Kidney capillary endothelial cell (primary cell): ENCODE results near the gene LINC01488.

ENCODE experiments used
- DNase-seq: peaks from one replicate; pipeline ENCODE4 v3.0.0-alpha.2; 2018; ENCODE audit warnings: low spot score

The LINC01488 gene

GRCh38 chr11:69445131-69445470 lies 36.4 kb upstream of the LINC01488 start:
- DNase-seq, result no peak

GRCh38 chr11:69446108-69446507 lies 35.4 kb upstream of the LINC01488 start:
- DNase-seq, result no peak

GRCh38 chr11:69447786-69448185 lies 33.7 kb upstream of the LINC01488 start:
- no peak for DNase-seq

- DNase-seq, result no peak
These were observed 32.8 kb upstream of the LINC01488 start for GRCh38 chr11:69448471-69449284.

- peak; percentile 98 for DNase-seq
These were observed 32.0 kb upstream of the LINC01488 start for GRCh38 chr11:69449320-69450063.

- peak; percentile 80 for DNase-seq
These were observed 31.2 kb upstream of the LINC01488 start for GRCh38 chr11:69450064-69450856.

GRCh38 chr11:69450857-69451220 lies 30.6 kb upstream of the LINC01488 start:
- DNase-seq, result no peak

- no peak for DNase-seq
These were observed 30.2 kb upstream of the LINC01488 start for GRCh38 chr11:69451289-69451688.

GRCh38 chr11:69452206-69452987 lies 29.1 kb upstream of the LINC01488 start:
- DNase-seq, result no peak

GRCh38 chr11:69453151-69453550 lies 28.3 kb upstream of the LINC01488 start:
- DNase-seq, result no peak

- no peak for DNase-seq
These were observed 27.4 kb upstream of the LINC01488 start for GRCh38 chr11:69454018-69454417.

GRCh38 chr11:69455969-69456368 lies 25.5 kb upstream of the LINC01488 start:
- no peak for DNase-seq

- no peak for DNase-seq
These were observed 24.8 kb upstream of the LINC01488 start for GRCh38 chr11:69456712-69457111.

- DNase-seq, result no peak
These were observed 21.5 kb upstream of the LINC01488 start for GRCh38 chr11:69459848-69460539.

- peak; percentile 33 for DNase-seq
These were observed 20.8 kb upstream of the LINC01488 start for GRCh38 chr11:69460540-69461257.

GRCh38 chr11:69461272-69461962 lies 20.0 kb upstream of the LINC01488 start:
- no peak for DNase-seq

- no peak for DNase-seq
These were observed 19.1 kb upstream of the LINC01488 start for GRCh38 chr11:69462106-69462951.

- no peak for DNase-seq
These were observed 18.1 kb upstream of the LINC01488 start for GRCh38 chr11:69463181-69463994.
